CD14-positive monocyte (primary cell): ENCODE measurements around the gene NPEPL1. TPM values are rescaled to one million over a fixed set of nuclear protein-coding genes. Genes with fewer than 3 reads are reported as not detected.
A peak's percentile ranks its signal among the peaks of the same experiment; 100 is the strongest.

Source experiments
- DNase-seq, 3 donors: peaks; one replicate each; pipeline ENCODE4 v3.0.0-alpha.2; 2011 to 2022
- H2AFZ ChIP-seq: 2 replicates; pipeline ENCODE4 v1.6.0; 2012; ENCODE audit warnings: mild to moderate bottlenecking, low read depth, low read length, inconsistent platforms; ENCODE audit not compliant: insufficient read depth, poor library complexity, severe bottlenecking
- H3K27ac ChIP-seq, 2 donors: 1 replicate in 1 of 2; 2 replicates in 1 of 2; pipeline ENCODE4 v1.5.1; 2012 to 2013; ENCODE audit warnings: low read length in 2 of 2, control low read depth in 1 of 2, inconsistent platforms in 1 of 2, low read depth in 1 of 2, mild to moderate bottlenecking in 1 of 2
- H3K27me3 ChIP-seq, 2 donors: one replicate each; pipeline versions ENCODE4 v1.6.0 to v1.6.1; 2011 to 2013; ENCODE audit warnings: low read length in 2 of 2; ENCODE audit not compliant: control insufficient read depth in 2 of 2, insufficient read depth in 2 of 2
- H3K36me3 ChIP-seq, 2 donors: replicated peaks in 1 of 2; 1 replicate in 1 of 2; 2 replicates in 1 of 2; pipeline versions ENCODE4 v1.5.1 to v1.6.1; 2012 to 2013; ENCODE audit warnings: low read length in 2 of 2, control low read depth in 1 of 2, inconsistent platforms in 1 of 2, mild to moderate bottlenecking in 1 of 2; ENCODE audit not compliant: insufficient read depth in 2 of 2, control insufficient read depth in 1 of 2
- H3K4me1 ChIP-seq, 2 donors: 1 replicate in 1 of 2; 2 replicates in 1 of 2; pipeline versions ENCODE4 v1.5.1 to v1.6.1; 2012 to 2013; ENCODE audit warnings: low read length in 2 of 2, control low read depth in 1 of 2, inconsistent platforms in 1 of 2, mild to moderate bottlenecking in 1 of 2, moderate library complexity in 1 of 2; ENCODE audit not compliant: insufficient read depth in 2 of 2, control insufficient read depth in 1 of 2
- H3K4me2 ChIP-seq: replicated peaks from 2 replicates; pipeline ENCODE3; 2012; ENCODE audit warnings: low read length, moderate library complexity, mild to moderate bottlenecking; ENCODE audit not compliant: poor library complexity, severe bottlenecking; ENCODE audit errors: extremely low read depth
- H3K4me3 ChIP-seq, 3 experiments: fragments of 200-600 bp in 1 of 3; sonication (generic) in 1 of 3; replicated peaks in 1 of 3; 1 replicate in 2 of 3; 2 replicates in 1 of 3; pipeline ENCODE4 v1.5.1; 2011 to 2013; ENCODE audit warnings: low read length in 3 of 3, mild to moderate bottlenecking in 3 of 3, control low read depth in 2 of 3, low read depth in 2 of 3, inconsistent platforms in 1 of 3, moderate library complexity in 1 of 3
- H3K79me2 ChIP-seq: 2 replicates; pipeline ENCODE4 v1.6.0; 2012; ENCODE audit warnings: mild to moderate bottlenecking, control low read depth, inconsistent platforms, low read length, moderate library complexity; ENCODE audit not compliant: insufficient read depth
- H3K9ac ChIP-seq: 2 replicates; pipeline ENCODE4 v1.6.0; 2017; ENCODE audit warnings: low read length, mild to moderate bottlenecking; ENCODE audit not compliant: insufficient read depth, poor library complexity, severe bottlenecking
- H3K9me3 ChIP-seq, 2 donors: replicated peaks in 1 of 2; 1 replicate in 1 of 2; 2 replicates in 1 of 2; pipeline versions ENCODE4 v1.5.1 to v1.6.1; 2012 to 2013; ENCODE audit warnings: low read length in 2 of 2, control low read depth in 1 of 2; ENCODE audit not compliant: control insufficient read depth in 1 of 2, insufficient read depth in 1 of 2
- H4K20me1 ChIP-seq: 2 replicates; pipeline ENCODE4 v1.6.0; 2012; ENCODE audit warnings: mild to moderate bottlenecking, low read length, control low read depth, moderate library complexity; ENCODE audit not compliant: insufficient read depth
- H3K27ac Mint-ChIP-seq, 7 donors: one replicate each; pipeline ENCODE4 v1.8.0; 2020; ENCODE audit warnings: mild to moderate bottlenecking in 7 of 7, mixed read lengths in 7 of 7, moderate library complexity in 6 of 7, inconsistent platforms in 2 of 7
- H3K27me3 Mint-ChIP-seq, 3 donors: one replicate each; pipeline ENCODE4 v1.8.0; 2021 to 2022; ENCODE audit warnings: low read depth in 3 of 3, mild to moderate bottlenecking in 3 of 3, mixed read lengths in 3 of 3, moderate library complexity in 3 of 3, inconsistent platforms in 1 of 3
- H3K36me3 Mint-ChIP-seq, 2 donors: one replicate each; pipeline ENCODE4 v1.8.0; 2020; ENCODE audit warnings: mixed read lengths in 2 of 2, inconsistent platforms in 1 of 2, mild to moderate bottlenecking in 1 of 2
- H3K4me1 Mint-ChIP-seq: one replicate; pipeline ENCODE4 v1.8.0; 2020; ENCODE audit warnings: mild to moderate bottlenecking, mixed read lengths
- H3K4me3 Mint-ChIP-seq, 2 donors: one replicate each; pipeline ENCODE4 v1.8.0; 2020; ENCODE audit warnings: mild to moderate bottlenecking in 2 of 2, mixed read lengths in 2 of 2, moderate library complexity in 1 of 2
- H3K9me3 Mint-ChIP-seq, 7 donors: one replicate each; pipeline ENCODE4 v1.8.0; 2020 to 2022; ENCODE audit warnings: mixed read lengths in 7 of 7, mild to moderate bottlenecking in 6 of 7, moderate library complexity in 6 of 7, inconsistent platforms in 2 of 7
- WGBS: methylation state at CpG from one replicate; pipeline ENCODE4 v1.1.5; 2013; ENCODE audit warnings: missing lambda C conversion rate; ENCODE audit not compliant: insufficient coverage; 5-methylcytosine and 5-hydroxymethylcytosine counted together
- intact Hi-C, 2 donors: fragments of 100-400 bp; cut with micrococcal nuclease; formaldehyde crosslinking; loops; one replicate each; pipeline versions ENCODE4 v1.15.0 to v1.15.1; 2023
- polyA plus RNA-seq, 3 donors: library from polyadenylated mRNA; depleted of rRNA in 1 of 3; unstranded in 2 of 3; stranded (reverse) in 1 of 3; fragments of 300-500 nt in 2 of 3; fragments of >200 nt in 1 of 3; fragmentation: Illumina TruSeq in 2 of 3; gene quantifications; 1 replicate in 2 of 3; 2 replicates in 1 of 3; pipeline ENCODE4 v1.2.3, GENCODE V29; 2012 to 2021
- TF ChIP-seq, protein P1 (sequence below): fragments of 200-600 bp; IDR thresholded peaks from one replicate; pipeline ENCODE4 v1.8.0; 2022; ENCODE audit warnings: antibody characterized with exemption, mild to moderate bottlenecking

NPEPL1 gene
- polyA plus RNA-seq, 3 donors = 37.6 to 109 (median 39.6) TPM

GRCh38 chr20:58705208-58705926, 12.8 kb downstream of the NPEPL1 start:
- no peak for DNase-seq
- no peaks in the 10 kb centered on the region for H3K9me3 ChIP-seq
- TF ChIP-seq, protein P1, sequence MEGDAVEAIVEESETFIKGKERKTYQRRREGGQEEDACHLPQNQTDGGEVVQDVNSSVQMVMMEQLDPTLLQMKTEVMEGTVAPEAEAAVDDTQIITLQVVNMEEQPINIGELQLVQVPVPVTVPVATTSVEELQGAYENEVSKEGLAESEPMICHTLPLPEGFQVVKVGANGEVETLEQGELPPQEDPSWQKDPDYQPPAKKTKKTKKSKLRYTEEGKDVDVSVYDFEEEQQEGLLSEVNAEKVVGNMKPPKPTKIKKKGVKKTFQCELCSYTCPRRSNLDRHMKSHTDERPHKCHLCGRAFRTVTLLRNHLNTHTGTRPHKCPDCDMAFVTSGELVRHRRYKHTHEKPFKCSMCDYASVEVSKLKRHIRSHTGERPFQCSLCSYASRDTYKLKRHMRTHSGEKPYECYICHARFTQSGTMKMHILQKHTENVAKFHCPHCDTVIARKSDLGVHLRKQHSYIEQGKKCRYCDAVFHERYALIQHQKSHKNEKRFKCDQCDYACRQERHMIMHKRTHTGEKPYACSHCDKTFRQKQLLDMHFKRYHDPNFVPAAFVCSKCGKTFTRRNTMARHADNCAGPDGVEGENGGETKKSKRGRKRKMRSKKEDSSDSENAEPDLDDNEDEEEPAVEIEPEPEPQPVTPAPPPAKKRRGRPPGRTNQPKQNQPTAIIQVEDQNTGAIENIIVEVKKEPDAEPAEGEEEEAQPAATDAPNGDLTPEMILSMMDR = no peak
- Mint-ChIP-seq H3K4me1 (no peaks in the 10 kb centered on the region), H3K4me3 (no peak overlapping the region), H3K27ac (no peak overlapping the region), H3K27me3 (no peaks in the 10 kb centered on the region), H3K36me3 (peaks cover 55 to 77% of the 10 kb centered on the region in 2 donors), H3K9me3 (peaks cover 0 to 1% (median 0%) of the 10 kb centered on the region in 7 donors)
- H3K4me1 ChIP-seq = no peaks in the 10 kb centered on the region
- no peaks in the 10 kb centered on the region for H3K27me3 ChIP-seq
- H3K27ac ChIP-seq = no peak overlapping the region
- WGBS = 100% methylated on average over 6 of the region's 14 CpGs
- H3K4me3 ChIP-seq = no peak overlapping the region
- no peak overlapping the region for H3K4me2 ChIP-seq
- H4K20me1 ChIP-seq = peaks cover 5% of the 10 kb centered on the region
- H3K36me3 ChIP-seq = peaks cover 56 to 86% of the 10 kb centered on the region in 2 donors
- H2AFZ ChIP-seq = no peak overlapping the region
- no peaks in the 10 kb centered on the region for H3K79me2 ChIP-seq
- H3K9ac ChIP-seq = no peak overlapping the region
- intact Hi-C loops = no loop called here

GRCh38 chr20:58706150-58706892, 13.7 kb downstream of the NPEPL1 start:
- Histone ChIP-seq H3K4me3 (no peak overlapping the region), H2AFZ (no peak overlapping the region), H3K27ac (no peak overlapping the region), H3K79me2 (no peaks in the 10 kb centered on the region), H3K4me1 (no peaks in the 10 kb centered on the region), H3K36me3 (peaks cover 50 to 79% of the 10 kb centered on the region in 2 donors), H3K27me3 (no peaks in the 10 kb centered on the region), H4K20me1 (peaks cover 5% of the 10 kb centered on the region), H3K4me2 (no peak overlapping the region), H3K9ac (no peak overlapping the region), H3K9me3 (no peaks in the 10 kb centered on the region)
- Mint-ChIP-seq H3K36me3 (peaks cover 52 to 78% of the 10 kb centered on the region in 2 donors), H3K4me1 (no peaks in the 10 kb centered on the region), H3K27ac (no peak overlapping the region), H3K27me3 (no peaks in the 10 kb centered on the region), H3K4me3 (no peak overlapping the region), H3K9me3 (peaks cover 0 to 1% (median 0%) of the 10 kb centered on the region in 7 donors)
- 97% methylated on average over 14 of the region's 20 CpGs for WGBS
- intact Hi-C loops = no loop called here
- TF ChIP-seq, protein P1 = no peak
- peak in 1 of 3 donors; percentile 1 for DNase-seq
